Measurements from ENCODE around the gene FABP3.

FABP3 gene

GRCh38 chr1:31412205-31412604 lies 39.3 kb upstream of the FABP3 start:
- Histone ChIP-seq H3K27ac (ENCODE audit: low read length) (no peak overlapping the region), H3K9me3 (ENCODE audit: control insufficient read depth in 1 of 2, low read length in 2 of 2) (no peaks in the 10 kb centered on the region), H3K4me1 (ENCODE audit: control insufficient read depth in 1 of 2, insufficient read depth in 2 of 2, low read length in 2 of 2) (peaks cover 0 to 14% of the 10 kb centered on the region in 2 donors), H3K27me3 (ENCODE audit: low read depth, low read length) (peaks cover 11% of the 10 kb centered on the region), H3K4me3 (ENCODE audit: low read depth in 1 of 2, low read length in 2 of 2) (no peak overlapping the region), H3K36me3 (ENCODE audit: control insufficient read depth in 1 of 2, insufficient read depth in 2 of 2, low read length in 2 of 2) (no peaks in the 10 kb centered on the region)

DNA sequence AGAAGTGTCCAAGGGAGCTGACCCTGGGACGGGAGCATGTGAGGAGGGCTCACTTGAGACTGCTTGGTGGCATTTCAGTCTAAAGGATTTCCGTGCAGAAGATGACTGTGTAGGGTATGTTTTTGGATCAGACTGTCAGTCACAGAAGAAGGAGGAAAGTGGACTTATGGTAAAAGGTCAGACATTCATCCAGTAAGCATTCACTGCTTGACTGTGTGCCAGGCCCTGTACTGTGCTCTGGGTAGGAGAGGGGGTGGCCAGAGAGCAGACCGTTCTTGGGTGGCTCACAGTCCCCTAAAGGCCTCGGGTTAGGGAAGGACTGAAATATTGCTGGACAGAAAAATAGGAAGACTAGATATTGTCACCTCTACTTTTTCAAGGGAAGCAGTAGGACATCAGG lies 38.0 kb upstream of the FABP3 start:
- Histone ChIP-seq H3K9me3 (ENCODE audit: control insufficient read depth in 1 of 2, low read length in 2 of 2) (no peaks in the 10 kb centered on the region), H3K4me3 (ENCODE audit: low read depth in 1 of 2, low read length in 2 of 2) (no peak overlapping the region), H3K4me1 (ENCODE audit: control insufficient read depth in 1 of 2, insufficient read depth in 2 of 2, low read length in 2 of 2) (peaks cover 0 to 14% of the 10 kb centered on the region in 2 donors), H3K27ac (ENCODE audit: low read length) (no peak overlapping the region), H3K36me3 (ENCODE audit: control insufficient read depth in 1 of 2, insufficient read depth in 2 of 2, low read length in 2 of 2) (no peaks in the 10 kb centered on the region), H3K27me3 (ENCODE audit: low read depth, low read length) (peaks cover 11% of the 10 kb centered on the region)

GRCh38 chr1:31409946-31410858 lies 37.3 kb upstream of the FABP3 start:
- H3K9me3 ChIP-seq (ENCODE audit: control insufficient read depth in 1 of 2, low read length in 2 of 2), result no peaks in the 10 kb centered on the region
- H3K27ac ChIP-seq (ENCODE audit: low read length), result no peak overlapping the region
- H3K4me1 ChIP-seq (ENCODE audit: control insufficient read depth in 1 of 2, insufficient read depth in 2 of 2, low read length in 2 of 2), result peaks cover 0 to 14% of the 10 kb centered on the region in 2 donors
- no peaks in the 10 kb centered on the region for H3K36me3 ChIP-seq (ENCODE audit: control insufficient read depth in 1 of 2, insufficient read depth in 2 of 2, low read length in 2 of 2)
- peaks cover 11% of the 10 kb centered on the region for H3K27me3 ChIP-seq (ENCODE audit: low read depth, low read length)
- H3K4me3 ChIP-seq (ENCODE audit: low read depth in 1 of 2, low read length in 2 of 2), result no peak overlapping the region

- Histone ChIP-seq H3K9me3 (ENCODE audit: control insufficient read depth in 1 of 2, low read length in 2 of 2) (no peaks in the 10 kb centered on the region), H3K4me1 (ENCODE audit: control insufficient read depth in 1 of 2, insufficient read depth in 2 of 2, low read length in 2 of 2) (peaks cover 0 to 10% of the 10 kb centered on the region in 2 donors), H3K4me3 (ENCODE audit: low read depth in 1 of 2, low read length in 2 of 2) (no peak overlapping the region), H3K27ac (ENCODE audit: low read length) (no peak overlapping the region), H3K27me3 (ENCODE audit: low read depth, low read length) (peaks cover 11% of the 10 kb centered on the region), H3K36me3 (ENCODE audit: control insufficient read depth in 1 of 2, insufficient read depth in 2 of 2, low read length in 2 of 2) (no peaks in the 10 kb centered on the region)
Measured at GRCh38 chr1:31408788-31409318, 36.0 kb upstream of the FABP3 start.

DNA sequence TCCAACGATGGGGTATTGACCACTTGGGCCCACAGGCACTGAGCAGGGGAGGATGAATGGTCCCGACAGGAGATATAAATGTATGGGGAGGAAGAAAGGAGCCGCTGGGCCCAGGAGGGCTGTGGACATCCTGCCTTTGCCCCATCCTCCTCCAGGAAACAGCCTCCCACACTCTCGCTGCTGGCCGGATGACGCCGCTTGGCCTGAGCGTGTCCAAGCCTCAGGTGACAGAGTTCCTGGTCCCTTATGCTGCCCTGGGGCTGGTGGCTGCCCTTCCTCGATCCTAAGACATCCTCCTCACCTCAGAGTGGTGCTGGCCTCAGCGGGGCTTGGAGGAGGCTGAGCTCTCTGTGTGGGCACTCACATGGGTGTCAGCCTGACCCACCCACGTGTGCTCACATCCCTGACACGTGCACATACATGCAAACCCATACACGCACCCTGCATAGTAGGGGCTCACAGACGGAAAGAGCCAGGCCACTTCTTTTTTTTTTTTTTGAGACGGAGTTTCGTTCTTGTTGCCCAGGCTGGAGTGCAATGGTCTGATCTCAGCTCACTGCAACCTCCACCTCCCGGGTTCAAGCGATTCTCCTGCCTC lies 34.3 kb upstream of the FABP3 start:
- H3K4me1 ChIP-seq (ENCODE audit: control insufficient read depth in 1 of 2, insufficient read depth in 2 of 2, low read length in 2 of 2), result peaks cover 0 to under 1% of the 10 kb centered on the region in 2 donors
- H3K27ac ChIP-seq (ENCODE audit: low read length), result no peak overlapping the region
- H3K4me3 ChIP-seq (ENCODE audit: low read depth in 1 of 2, low read length in 2 of 2), result no peak overlapping the region
- H3K36me3 ChIP-seq (ENCODE audit: control insufficient read depth in 1 of 2, insufficient read depth in 2 of 2, low read length in 2 of 2), result no peaks in the 10 kb centered on the region
- peaks cover 10% of the 10 kb centered on the region for H3K27me3 ChIP-seq (ENCODE audit: low read depth, low read length)
- H3K9me3 ChIP-seq (ENCODE audit: control insufficient read depth in 1 of 2, low read length in 2 of 2), result no peaks in the 10 kb centered on the region

DNA sequence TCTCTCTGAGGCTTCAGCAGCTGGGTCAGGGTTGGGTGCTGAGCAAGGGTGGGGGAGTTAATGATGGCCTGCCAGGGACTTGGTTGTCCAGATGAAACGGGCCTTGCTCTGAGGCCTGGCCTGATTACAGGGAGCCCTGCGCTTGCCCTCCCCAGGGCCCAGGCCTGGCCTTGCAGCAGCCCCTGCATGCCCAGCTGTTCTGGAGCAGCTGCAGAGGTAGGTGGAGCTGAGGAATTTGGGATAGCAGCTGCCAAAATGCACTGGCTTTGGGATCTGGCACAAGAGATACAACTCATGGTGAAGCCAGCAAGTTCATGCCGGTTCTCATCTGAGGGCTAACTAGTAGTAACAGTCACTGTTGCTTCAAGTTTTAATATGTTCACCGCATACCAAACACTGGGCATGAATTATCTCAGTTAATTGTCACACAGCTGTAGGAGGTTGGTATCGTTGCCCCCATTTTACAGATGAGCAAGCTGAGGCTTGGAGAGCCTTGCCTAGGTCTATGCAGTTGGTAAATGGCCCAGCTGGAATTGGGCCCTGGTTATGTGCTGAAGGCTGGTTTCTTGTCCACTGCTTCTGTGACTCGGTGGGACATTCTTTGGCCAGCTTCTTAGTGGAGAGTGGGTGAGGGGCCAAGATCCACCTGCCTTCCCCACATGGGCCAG lies 32.8 kb upstream of the FABP3 start:
- no peaks in the 10 kb centered on the region for H3K9me3 ChIP-seq (ENCODE audit: control insufficient read depth in 1 of 2, low read length in 2 of 2)
- no peaks in the 10 kb centered on the region for H3K4me1 ChIP-seq (ENCODE audit: control insufficient read depth in 1 of 2, insufficient read depth in 2 of 2, low read length in 2 of 2)
- peaks cover 9% of the 10 kb centered on the region for H3K27me3 ChIP-seq (ENCODE audit: low read depth, low read length)
- no peak overlapping the region for H3K4me3 ChIP-seq (ENCODE audit: low read depth in 1 of 2, low read length in 2 of 2)
- no peaks in the 10 kb centered on the region for H3K36me3 ChIP-seq (ENCODE audit: control insufficient read depth in 1 of 2, insufficient read depth in 2 of 2, low read length in 2 of 2)
- no peak overlapping the region for H3K27ac ChIP-seq (ENCODE audit: low read length)

GRCh38 chr1:31401241-31401640 lies 28.4 kb upstream of the FABP3 start:
- H3K9me3 ChIP-seq (ENCODE audit: control insufficient read depth in 1 of 2, low read length in 2 of 2), result no peaks in the 10 kb centered on the region
- peaks cover 3% of the 10 kb centered on the region for H3K27me3 ChIP-seq (ENCODE audit: low read depth, low read length)
- no peak overlapping the region for H3K27ac ChIP-seq (ENCODE audit: low read length)
- H3K36me3 ChIP-seq (ENCODE audit: control insufficient read depth in 1 of 2, insufficient read depth in 2 of 2, low read length in 2 of 2), result no peaks in the 10 kb centered on the region
- no peaks in the 10 kb centered on the region for H3K4me1 ChIP-seq (ENCODE audit: control insufficient read depth in 1 of 2, insufficient read depth in 2 of 2, low read length in 2 of 2)
- H3K4me3 ChIP-seq (ENCODE audit: low read depth in 1 of 2, low read length in 2 of 2), result no peak overlapping the region

DNA sequence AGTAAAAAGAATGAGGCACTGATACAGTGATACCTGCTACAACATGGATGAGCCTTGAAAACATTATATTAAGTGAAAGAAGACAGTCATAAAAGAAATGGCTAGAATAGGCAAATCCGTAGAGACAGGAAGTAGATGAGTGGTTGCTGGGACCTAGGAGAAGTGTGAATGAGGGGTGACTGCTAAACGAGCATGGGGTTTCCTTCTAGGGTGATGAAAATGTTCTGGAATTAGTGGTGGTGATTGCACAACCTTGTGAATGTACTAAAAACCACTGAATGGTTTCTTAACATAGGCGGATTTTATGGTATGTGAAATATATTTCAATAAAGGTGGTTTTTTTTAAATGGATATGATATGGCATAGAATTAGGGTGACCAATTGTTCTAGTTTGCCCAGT lies 27.5 kb upstream of the FABP3 start:
- no peak overlapping the region for H3K27ac ChIP-seq (ENCODE audit: low read length)
- H3K4me3 ChIP-seq (ENCODE audit: low read depth in 1 of 2, low read length in 2 of 2), result no peak overlapping the region
- H3K36me3 ChIP-seq (ENCODE audit: control insufficient read depth in 1 of 2, insufficient read depth in 2 of 2, low read length in 2 of 2), result no peaks in the 10 kb centered on the region
- peaks cover 3% of the 10 kb centered on the region for H3K27me3 ChIP-seq (ENCODE audit: low read depth, low read length)
- H3K9me3 ChIP-seq (ENCODE audit: control insufficient read depth in 1 of 2, low read length in 2 of 2), result no peaks in the 10 kb centered on the region
- no peaks in the 10 kb centered on the region for H3K4me1 ChIP-seq (ENCODE audit: control insufficient read depth in 1 of 2, insufficient read depth in 2 of 2, low read length in 2 of 2)

DNA sequence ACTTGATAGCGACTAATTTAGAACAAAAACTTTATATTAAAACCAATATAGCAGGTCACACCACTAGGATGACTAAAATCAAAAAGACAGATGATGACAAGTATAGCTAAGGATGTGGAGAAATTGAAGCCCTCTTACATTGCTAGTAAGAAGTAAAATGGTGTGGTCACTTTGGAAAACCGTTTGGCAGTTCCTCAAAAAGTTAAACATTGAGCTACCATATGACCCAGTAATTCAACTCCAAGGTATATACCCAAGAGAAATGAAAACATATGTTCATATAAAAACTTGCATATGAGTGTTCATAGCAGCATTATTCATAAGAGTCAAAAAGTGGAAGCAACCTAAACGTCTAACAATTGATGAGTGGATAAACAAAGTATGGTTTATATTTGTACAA lies 27.1 kb upstream of the FABP3 start:
- no peaks in the 10 kb centered on the region for H3K9me3 ChIP-seq (ENCODE audit: control insufficient read depth in 1 of 2, low read length in 2 of 2)
- no peaks in the 10 kb centered on the region for H3K36me3 ChIP-seq (ENCODE audit: control insufficient read depth in 1 of 2, insufficient read depth in 2 of 2, low read length in 2 of 2)
- no peaks in the 10 kb centered on the region for H3K4me1 ChIP-seq (ENCODE audit: control insufficient read depth in 1 of 2, insufficient read depth in 2 of 2, low read length in 2 of 2)
- no peak overlapping the region for H3K27ac ChIP-seq (ENCODE audit: low read length)
- peaks cover 3% of the 10 kb centered on the region for H3K27me3 ChIP-seq (ENCODE audit: low read depth, low read length)
- H3K4me3 ChIP-seq (ENCODE audit: low read depth in 1 of 2, low read length in 2 of 2), result no peak overlapping the region

- no peak overlapping the region for H3K4me3 ChIP-seq (ENCODE audit: low read depth in 1 of 2, low read length in 2 of 2)
- no peaks in the 10 kb centered on the region for H3K9me3 ChIP-seq (ENCODE audit: control insufficient read depth in 1 of 2, low read length in 2 of 2)
- H3K4me1 ChIP-seq (ENCODE audit: control insufficient read depth in 1 of 2, insufficient read depth in 2 of 2, low read length in 2 of 2), result peaks cover 0 to 3% of the 10 kb centered on the region in 2 donors
- no peaks in the 10 kb centered on the region for H3K27me3 ChIP-seq (ENCODE audit: low read depth, low read length)
- no peaks in the 10 kb centered on the region for H3K36me3 ChIP-seq (ENCODE audit: control insufficient read depth in 1 of 2, insufficient read depth in 2 of 2, low read length in 2 of 2)
- no peak overlapping the region for H3K27ac ChIP-seq (ENCODE audit: low read length)
Measured at GRCh38 chr1:31398246-31398645, 25.4 kb upstream of the FABP3 start.

DNA sequence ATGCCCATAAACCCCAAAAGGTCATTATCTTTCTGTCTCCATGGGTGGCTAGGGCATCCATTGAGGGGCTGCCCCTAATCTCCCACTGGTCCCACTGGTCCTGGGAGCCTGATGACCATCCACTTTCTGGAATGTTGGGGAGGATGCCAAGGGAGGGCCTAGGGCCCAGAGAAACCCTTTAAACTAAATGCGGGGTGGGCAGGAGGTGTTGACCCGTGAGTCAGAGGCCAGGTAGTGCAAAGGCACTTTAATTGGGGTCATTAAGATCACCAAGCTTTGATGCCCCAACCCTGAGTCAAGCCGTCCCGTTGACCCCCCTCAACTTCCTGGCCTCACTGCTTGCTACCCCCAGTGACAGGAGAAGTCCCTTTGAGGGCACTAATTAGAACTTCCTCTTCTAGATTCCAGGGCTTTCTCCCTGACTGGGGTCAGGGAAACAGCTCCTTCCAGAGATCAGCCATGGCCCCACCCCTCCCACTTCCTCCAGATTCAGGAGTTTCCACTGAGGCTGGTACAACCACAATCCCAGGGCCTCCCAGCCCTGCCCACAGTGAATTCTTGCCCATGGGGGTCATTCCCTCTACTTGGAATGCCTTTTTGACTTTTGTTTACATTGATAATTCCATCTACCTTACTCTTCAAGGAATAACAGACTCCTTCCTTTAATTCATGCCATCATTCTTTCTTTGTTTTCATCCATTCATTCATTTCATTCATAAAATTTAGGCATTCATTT lies 24.7 kb upstream of the FABP3 start:
- H3K36me3 ChIP-seq (ENCODE audit: control insufficient read depth in 1 of 2, insufficient read depth in 2 of 2, low read length in 2 of 2), result no peaks in the 10 kb centered on the region
- no peak overlapping the region for H3K4me3 ChIP-seq (ENCODE audit: low read depth in 1 of 2, low read length in 2 of 2)
- peaks cover 0 to 3% of the 10 kb centered on the region in 2 donors for H3K4me1 ChIP-seq (ENCODE audit: control insufficient read depth in 1 of 2, insufficient read depth in 2 of 2, low read length in 2 of 2)
- no peaks in the 10 kb centered on the region for H3K9me3 ChIP-seq (ENCODE audit: control insufficient read depth in 1 of 2, low read length in 2 of 2)
- no peaks in the 10 kb centered on the region for H3K27me3 ChIP-seq (ENCODE audit: low read depth, low read length)
- no peak overlapping the region for H3K27ac ChIP-seq (ENCODE audit: low read length)

Measured in muscle layer of duodenum (tissue), 2 donors.